Fibroblast of peridontal ligament (primary cell): ENCODE data around the gene NKIRAS2.

Experiments used
- DNase-seq: peaks from one replicate; pipeline ENCODE4 v3.0.0-alpha.2; 2010; ENCODE audit errors: extremely low read depth

NKIRAS2 gene

GRCh38 chr17:42055027-42055426, 35.1 kb downstream of the NKIRAS2 start:
- no peak for DNase-seq

- DNase-seq, result no peak
Measured at GRCh38 chr17:42055496-42055895, 35.6 kb downstream of the NKIRAS2 start.

DNA sequence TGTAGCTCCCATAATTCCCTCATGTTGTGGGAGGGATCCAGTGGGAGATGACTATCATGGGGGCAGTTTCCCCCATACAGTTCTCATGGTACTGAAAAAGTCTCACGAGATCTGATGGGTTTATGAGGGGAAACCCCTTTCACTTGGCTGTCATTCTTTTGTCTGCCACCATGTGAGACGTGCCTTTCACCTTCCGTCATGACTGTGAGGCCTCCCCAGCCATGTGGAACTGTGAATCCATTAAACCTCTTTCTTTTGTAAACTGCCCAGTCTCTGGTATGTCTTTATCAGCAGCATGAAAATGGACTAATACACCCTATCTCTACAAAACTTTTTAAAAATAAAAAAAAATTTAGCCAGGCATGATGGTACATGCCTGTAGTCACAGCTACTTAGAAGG, 36.7 kb downstream of the NKIRAS2 start:
- DNase-seq, result no peak

GRCh38 chr17:42058063-42058462, 38.2 kb downstream of the NKIRAS2 start:
- no peak for DNase-seq

- DNase-seq, result no peak
Measured at GRCh38 chr17:42059815-42060214, 39.9 kb downstream of the NKIRAS2 start.

DNA sequence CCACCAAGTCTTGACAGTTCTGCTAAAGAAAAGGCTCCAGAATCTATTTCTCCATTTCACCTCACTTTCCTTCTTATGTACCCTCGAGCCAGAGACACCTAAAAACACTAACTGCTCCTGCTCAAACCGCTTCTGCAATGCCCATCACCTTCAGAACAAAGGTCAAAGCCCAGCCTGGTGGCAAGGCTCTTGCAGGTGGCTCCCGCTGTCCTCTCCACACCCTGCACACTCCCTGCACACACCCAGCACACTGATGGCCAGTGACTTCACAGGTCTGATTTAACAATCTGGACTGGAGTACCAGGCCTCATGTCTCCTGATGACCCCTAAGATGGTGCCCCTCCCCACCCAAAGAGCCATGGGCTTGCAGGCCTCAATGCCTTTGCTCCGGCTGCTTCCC, 40.3 kb downstream of the NKIRAS2 start:
- DNase-seq, result no peak

DNA sequence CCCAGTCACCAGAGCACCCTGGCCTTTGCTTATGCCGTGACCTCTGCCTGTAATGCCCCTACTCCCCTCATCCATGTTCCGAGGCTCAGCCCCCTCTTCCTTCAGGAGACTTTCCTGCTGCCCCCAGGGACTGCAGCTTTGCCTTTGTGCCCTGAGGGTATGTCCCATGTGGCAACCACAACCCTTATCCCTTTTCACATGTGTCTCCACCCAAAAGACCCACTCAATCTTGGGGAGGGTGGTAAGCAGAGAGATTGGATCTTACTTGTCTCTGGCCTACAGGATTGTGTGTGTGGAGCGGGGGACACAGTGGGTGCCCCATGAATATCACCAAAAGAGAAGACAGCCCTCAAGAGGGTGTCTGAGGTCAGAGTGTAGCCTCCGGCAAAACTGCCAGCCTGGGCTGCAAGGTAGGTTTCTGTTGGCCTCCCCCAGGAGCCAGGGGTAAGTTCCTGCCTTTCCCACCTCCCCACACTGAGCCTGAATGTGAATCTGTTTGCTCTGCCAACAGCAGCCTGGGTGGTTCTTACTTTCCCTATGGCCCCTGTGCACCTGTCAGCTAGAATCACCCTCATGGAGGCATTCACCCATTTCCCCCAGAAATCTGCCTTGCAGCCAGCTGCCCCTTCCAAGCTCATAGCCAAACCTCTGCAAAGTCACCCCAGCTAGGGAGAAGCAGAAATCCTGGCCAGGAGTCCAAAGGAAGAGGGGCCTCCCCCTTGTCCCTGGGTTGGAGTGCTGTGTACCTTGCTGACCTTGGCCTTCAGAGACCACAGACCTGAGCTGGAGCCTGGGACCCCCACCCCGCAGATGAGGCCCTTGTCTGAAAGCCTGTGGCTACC, 42.0 kb downstream of the NKIRAS2 start:
- no peak for DNase-seq

DNA sequence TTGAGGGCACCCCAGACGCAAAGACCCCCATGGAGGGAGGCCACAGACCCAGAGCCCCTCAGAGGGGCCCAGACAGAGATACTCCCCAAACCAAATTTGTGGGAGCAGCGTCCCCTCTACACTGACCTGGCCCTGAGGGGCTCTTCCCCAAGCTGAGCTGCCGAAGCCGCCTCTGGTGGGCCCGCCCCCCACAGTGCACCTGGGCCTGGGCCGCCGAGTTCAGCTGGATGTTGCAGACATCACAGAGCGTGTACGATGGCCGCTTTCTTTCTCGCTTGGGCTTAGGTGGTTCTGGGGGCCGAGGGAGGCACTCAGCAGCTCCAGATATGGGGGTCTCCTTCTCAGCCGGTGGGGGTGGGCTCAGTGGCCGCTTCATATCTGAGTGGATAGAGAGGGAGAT, 42.8 kb downstream of the NKIRAS2 start:
- no peak for DNase-seq

DNA sequence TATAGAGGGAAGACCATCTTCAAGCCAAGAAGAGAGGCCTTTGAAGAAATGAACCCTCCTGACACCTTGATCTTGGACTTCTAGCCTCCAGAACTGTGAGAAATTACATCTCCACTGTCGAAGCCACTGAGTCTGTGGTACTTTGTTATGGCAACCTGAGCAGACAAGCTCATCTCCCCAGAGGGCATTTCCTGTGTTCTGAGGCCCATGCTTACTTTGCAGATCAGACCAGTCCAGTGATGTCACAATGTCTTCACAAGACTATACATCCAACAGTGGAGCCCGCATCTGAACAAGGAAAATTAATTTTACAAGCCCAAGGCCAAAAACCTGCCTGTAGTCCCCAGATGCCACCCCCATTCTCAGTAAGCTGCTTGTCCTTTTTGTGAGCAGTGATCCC, 45.3 kb downstream of the NKIRAS2 start:
- DNase-seq, result no peak

DNA sequence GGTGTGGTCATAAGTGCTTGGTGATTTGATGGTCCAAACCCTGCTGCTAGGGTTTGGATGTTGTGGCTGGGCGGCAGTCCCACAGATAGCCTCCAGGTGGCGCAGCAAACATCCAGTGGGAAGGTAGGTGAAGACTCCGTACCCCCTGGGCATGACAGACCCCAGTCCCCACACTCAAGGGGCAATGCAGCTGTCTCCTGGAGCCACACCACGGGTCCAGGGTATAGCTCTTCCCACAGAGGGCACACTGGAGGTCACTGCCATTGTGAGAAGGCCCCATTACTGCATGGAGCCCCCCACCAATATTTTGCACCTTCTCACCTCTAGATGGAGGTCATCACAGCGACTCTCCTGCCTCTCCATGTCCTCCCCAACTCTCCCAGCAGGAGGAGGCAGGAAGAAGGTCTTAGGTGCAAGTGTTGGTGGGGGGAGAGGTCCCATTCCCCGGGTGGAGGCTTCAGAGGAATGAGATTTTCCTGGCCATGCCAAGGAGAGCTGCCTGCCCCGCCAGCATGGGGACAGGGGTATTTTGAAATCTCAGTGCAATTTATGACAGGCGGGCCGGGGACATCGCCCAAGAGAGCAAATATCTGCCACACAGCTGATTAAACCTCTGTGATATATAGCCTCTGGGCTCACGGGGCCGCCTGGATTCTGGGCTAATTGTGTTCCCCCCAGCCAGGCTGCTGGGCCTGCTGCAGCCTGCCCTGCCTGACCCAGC, 47.6 kb downstream of the NKIRAS2 start:
- peak; percentile 35 for DNase-seq

- DNase-seq, result no peak
Measured at GRCh38 chr17:42068979-42069378, 49.1 kb downstream of the NKIRAS2 start.

DNA sequence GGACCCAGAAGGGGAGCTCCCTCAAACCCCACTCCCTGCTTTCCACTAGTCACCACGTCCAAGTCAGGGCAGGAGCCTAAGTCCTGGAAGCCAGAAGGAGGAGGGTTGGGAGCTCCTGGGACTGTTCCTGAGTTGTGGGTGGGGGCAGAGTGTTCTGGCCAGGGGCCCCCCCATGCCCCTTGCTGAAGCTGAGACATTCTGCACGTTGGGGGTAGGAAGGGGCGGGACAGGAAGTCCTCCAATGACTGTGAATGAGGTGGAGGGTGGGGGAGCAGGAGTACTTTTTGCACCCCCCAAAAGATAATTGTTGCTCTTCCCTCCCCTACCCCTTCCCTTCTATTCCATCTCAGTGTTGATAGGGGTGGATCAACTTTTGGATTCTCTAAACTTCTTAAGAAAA, 51.9 kb downstream of the NKIRAS2 start:
- DNase-seq, result no peak

GRCh38 chr17:42072323-42073187, 52.7 kb downstream of the NKIRAS2 start:
- no peak for DNase-seq
